HG03460 (cell line): ENCODE measurements around the gene LURAP1L.

ENCODE experiments used
- ATAC-seq: cut with Tn5 transposase; IDR thresholded peaks from one replicate; pipeline ENCODE4 v1.9.1; 2021; ENCODE audit not compliant: unreplicated experiment

Gene LURAP1L

GRCh38 chr9:12812710-12813109, 37.9 kb downstream of the LURAP1L start:
- ATAC-seq = no peak

GRCh38 chr9:12813533-12813932, 38.7 kb downstream of the LURAP1L start:
- no peak for ATAC-seq

GRCh38 chr9:12813960-12814876, 39.4 kb downstream of the LURAP1L start:
- ATAC-seq = no peak

- ATAC-seq = no peak
Observed at GRCh38 chr9:12814877-12815237, 40.0 kb downstream of the LURAP1L start.

GRCh38 chr9:12815888-12816287, 41.1 kb downstream of the LURAP1L start:
- no peak for ATAC-seq

GRCh38 chr9:12816656-12817101, 41.9 kb downstream of the LURAP1L start:
- ATAC-seq = no peak

GRCh38 chr9:12817702-12818101, 42.9 kb downstream of the LURAP1L start:
- no peak for ATAC-seq

- no peak for ATAC-seq
Observed at GRCh38 chr9:12818431-12819000, 43.7 kb downstream of the LURAP1L start.

- no peak for ATAC-seq
Observed at GRCh38 chr9:12819436-12820185, 44.8 kb downstream of the LURAP1L start.

GRCh38 chr9:12822111-12822510, 47.3 kb downstream of the LURAP1L start:
- no peak for ATAC-seq

GRCh38 chr9:12826924-12827565, 52.2 kb downstream of the LURAP1L start:
- ATAC-seq = no peak

GRCh38 chr9:12833701-12834100, 58.9 kb downstream of the LURAP1L start:
- ATAC-seq = no peak

GRCh38 chr9:12838546-12838945, 63.7 kb downstream of the LURAP1L start:
- ATAC-seq = no peak

- ATAC-seq = no peak
Observed at GRCh38 chr9:12843735-12844134, 68.9 kb downstream of the LURAP1L start.

GRCh38 chr9:12846035-12846434, 71.2 kb downstream of the LURAP1L start:
- ATAC-seq = no peak

- no peak for ATAC-seq
Observed at GRCh38 chr9:12847561-12847960, 72.7 kb downstream of the LURAP1L start.

- no peak for ATAC-seq
Observed at GRCh38 chr9:12849486-12850003, 74.7 kb downstream of the LURAP1L start.

- no peak for ATAC-seq
Observed at GRCh38 chr9:12851341-12852090, 76.7 kb downstream of the LURAP1L start.

GRCh38 chr9:12853051-12853450, 78.2 kb downstream of the LURAP1L start:
- no peak for ATAC-seq

GRCh38 chr9:12854221-12854620, 79.4 kb downstream of the LURAP1L start:
- ATAC-seq = no peak
